ENCODE data around the gene TBC1D10A. TPM values are rescaled to one million over a fixed set of nuclear protein-coding genes. Genes with fewer than 3 reads are reported as not detected.

The TBC1D10A gene
- polyA plus RNA-seq, 1 donor (not counting 4 experiments of a cell fraction or from before 2014, with no cell fraction given), result 17.8 TPM

GRCh38 chr22:30245181-30245984, 81.4 kb downstream of the TBC1D10A start:
- Histone ChIP-seq H3K4me3 (ENCODE audit: control insufficient read depth in 2 of 3, extremely low read depth in 1 of 3, insufficient read depth in 2 of 3, low read depth in 1 of 3, low read length in 3 of 3) (peak overlapping the region; percentile 52 to 79 (median 68)), H3K4me2 (ENCODE audit: control insufficient read depth, extremely low read depth, insufficient read depth, low read depth, low read length) (peak overlapping the region; percentile 92), H3K27me3 (ENCODE audit: control insufficient read depth, extremely low read depth, insufficient read depth, low read length) (no peaks in the 10 kb centered on the region), H2AFZ (ENCODE audit: control insufficient read depth, low read length) (peak overlapping the region; percentile 15), H3K27ac (ENCODE audit: control insufficient read depth, insufficient read depth, low read length) (no peak overlapping the region), H3K9me3 (ENCODE audit: control insufficient read depth, low read depth, low read length) (no peaks in the 10 kb centered on the region), H3K9ac (ENCODE audit: control insufficient read depth, extremely low read depth, insufficient read depth, low read length) (peak overlapping the region; percentile 77), H4K20me1 (ENCODE audit: control insufficient read depth, extremely low read depth, insufficient read depth, low read length) (no peaks in the 10 kb centered on the region), H3K79me2 (ENCODE audit: control insufficient read depth, insufficient read depth, low read length) (no peaks in the 10 kb centered on the region), H3K9me1 (ENCODE audit: control insufficient read depth, extremely low read depth, insufficient read depth, low read length) (no peaks in the 10 kb centered on the region), H3K4me1 (ENCODE audit: control insufficient read depth, extremely low read depth, insufficient read depth, low read length) (peaks cover 12% of the 10 kb centered on the region), H3K36me3 (ENCODE audit: control insufficient read depth in 2 of 2, extremely low read depth in 1 of 2, insufficient read depth in 2 of 2, low read length in 2 of 2) (peaks cover 0 to 2% of the 10 kb centered on the region in 2 experiments)
- DNase-seq (ENCODE audit: low read depth, low spot score) (no peak), FAIRE-seq (no peak)
- no peak for TF ChIP-seq EZH2 (IDR thresholded peaks at IDR 0.05; ENCODE audit: low read length)
- dilution Hi-C loops (cut with MboI; ENCODE audit: extremely low pct_ligation_motif_present, low sequenced_read_pairs), result no loop called here

GRCh38 chr22:30244641-30245040, 82.1 kb downstream of the TBC1D10A start:
- Histone ChIP-seq H3K79me2 (ENCODE audit: control insufficient read depth, insufficient read depth, low read length) (no peaks in the 10 kb centered on the region), H3K36me3 (ENCODE audit: control insufficient read depth in 2 of 2, extremely low read depth in 1 of 2, insufficient read depth in 2 of 2, low read length in 2 of 2) (peaks cover 0 to 2% of the 10 kb centered on the region in 2 experiments), H3K9me1 (ENCODE audit: control insufficient read depth, extremely low read depth, insufficient read depth, low read length) (no peaks in the 10 kb centered on the region), H3K27ac (ENCODE audit: control insufficient read depth, insufficient read depth, low read length) (no peak overlapping the region), H3K9ac (ENCODE audit: control insufficient read depth, extremely low read depth, insufficient read depth, low read length) (no peak overlapping the region), H3K4me1 (ENCODE audit: control insufficient read depth, extremely low read depth, insufficient read depth, low read length) (peaks cover 12% of the 10 kb centered on the region), H2AFZ (ENCODE audit: control insufficient read depth, low read length) (no peak overlapping the region), H3K4me3 (ENCODE audit: control insufficient read depth in 2 of 3, extremely low read depth in 1 of 3, insufficient read depth in 2 of 3, low read depth in 1 of 3, low read length in 3 of 3) (no peak overlapping the region), H3K9me3 (ENCODE audit: control insufficient read depth, low read depth, low read length) (no peaks in the 10 kb centered on the region), H4K20me1 (ENCODE audit: control insufficient read depth, extremely low read depth, insufficient read depth, low read length) (no peaks in the 10 kb centered on the region), H3K27me3 (ENCODE audit: control insufficient read depth, extremely low read depth, insufficient read depth, low read length) (no peaks in the 10 kb centered on the region), H3K4me2 (ENCODE audit: control insufficient read depth, extremely low read depth, insufficient read depth, low read depth, low read length) (no peak overlapping the region)
- DNase-seq (ENCODE audit: low read depth, low spot score) (no peak), FAIRE-seq (no peak)
- dilution Hi-C loops (cut with MboI; ENCODE audit: extremely low pct_ligation_motif_present, low sequenced_read_pairs), result no loop called here
- TF ChIP-seq CTCF (optimal IDR thresholded peaks at IDR 0.05 in 1 of 3, IDR thresholded peaks at IDR 0.05 in 1 of 3, conservative IDR thresholded peaks at IDR 0.05 in 1 of 3; ENCODE audit: extremely low read depth in 1 of 3, insufficient read depth in 2 of 3, low read length in 3 of 3) (no peak), EZH2 (IDR thresholded peaks at IDR 0.05; ENCODE audit: low read length) (no peak)

Data from keratinocyte (primary cell).